KBM-7 (cell line): ENCODE results near the gene KCNAB1.

ENCODE experiments used
- DNase-seq: peaks from one replicate; pipeline ENCODE4 v3.0.0-alpha.2; 2015
- in situ Hi-C: fragments of 300-500 bp; cut with MboI; formaldehyde crosslinking; loops from 2 replicates; pipeline ENCODE4 v1.14.3; 2020; ENCODE audit warnings: low sequenced_read_pairs, low pct_unique_long_range_greater_than_20kb, mixed read lengths

KCNAB1 gene

DNA sequence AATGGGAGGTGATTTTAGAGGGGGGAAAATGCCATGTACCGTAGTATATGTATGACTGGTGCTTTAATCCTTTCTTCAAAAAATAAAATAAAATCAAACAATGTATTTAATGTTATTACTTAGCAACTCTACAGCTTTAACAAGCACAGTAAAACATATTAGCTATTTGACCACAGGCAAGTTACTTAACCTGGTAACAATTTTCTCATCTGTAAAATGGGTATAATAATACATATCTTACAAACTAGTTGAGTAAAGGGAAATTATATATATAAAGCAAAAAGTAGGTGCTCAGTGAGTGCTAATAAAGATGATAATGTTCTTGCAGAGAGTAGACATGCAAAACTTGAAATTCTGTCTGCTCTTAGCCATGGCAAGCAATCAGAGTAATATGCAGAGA lies 406.7 kb downstream of the KCNAB1 start:
- in situ Hi-C loops, result loop anchor here (25.0 kb wide), 1 partner anchor 560 kb away; no protein-coding TSS in a partner anchor
- no peak for DNase-seq

DNA sequence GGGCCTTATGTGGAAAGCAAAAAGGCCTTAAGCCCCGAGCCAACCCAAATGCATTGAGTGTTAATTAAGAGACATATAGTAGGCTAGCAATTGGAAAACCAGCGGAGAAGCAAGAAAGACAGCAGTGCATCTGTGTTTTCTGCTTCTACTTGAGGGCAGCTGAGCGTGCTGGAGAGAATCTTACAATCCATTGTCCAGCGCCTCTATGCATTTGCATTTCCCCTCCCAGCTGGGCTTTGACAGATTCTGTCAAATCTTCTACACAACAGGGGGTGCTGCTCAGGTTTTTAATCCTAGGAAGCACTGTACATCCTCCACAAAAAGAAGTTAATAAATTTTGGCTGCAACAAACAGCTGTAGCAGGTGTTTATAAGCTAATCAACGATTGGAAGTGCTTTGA lies 410.6 kb downstream of the KCNAB1 start:
- DNase-seq, result no peak
- in situ Hi-C loops, result loop anchor here (25.0 kb wide), 1 partner anchor 556 kb away; no protein-coding TSS in a partner anchor

DNA sequence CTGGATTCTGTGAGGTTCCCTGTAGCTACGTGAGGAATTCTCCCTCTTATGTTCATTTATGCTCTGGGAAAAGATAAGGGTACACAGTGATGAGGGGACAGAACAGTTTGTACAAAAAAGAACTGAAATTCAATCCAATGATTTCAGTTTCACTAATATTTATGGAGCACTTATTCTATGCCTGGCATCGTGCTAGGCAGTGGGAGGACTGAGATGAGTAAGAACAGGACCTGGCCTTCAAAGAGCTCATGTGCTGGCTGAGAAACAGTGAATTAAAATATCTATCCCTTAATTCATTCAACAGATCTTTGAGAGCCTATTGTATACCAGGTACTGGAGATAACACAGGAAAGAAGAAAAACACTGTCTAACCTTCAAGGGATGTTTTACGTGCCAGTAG lies 412.4 kb downstream of the KCNAB1 start:
- in situ Hi-C loops, result loop anchor here (25.0 kb wide), 1 partner anchor 555 kb away; no protein-coding TSS in a partner anchor

DNA sequence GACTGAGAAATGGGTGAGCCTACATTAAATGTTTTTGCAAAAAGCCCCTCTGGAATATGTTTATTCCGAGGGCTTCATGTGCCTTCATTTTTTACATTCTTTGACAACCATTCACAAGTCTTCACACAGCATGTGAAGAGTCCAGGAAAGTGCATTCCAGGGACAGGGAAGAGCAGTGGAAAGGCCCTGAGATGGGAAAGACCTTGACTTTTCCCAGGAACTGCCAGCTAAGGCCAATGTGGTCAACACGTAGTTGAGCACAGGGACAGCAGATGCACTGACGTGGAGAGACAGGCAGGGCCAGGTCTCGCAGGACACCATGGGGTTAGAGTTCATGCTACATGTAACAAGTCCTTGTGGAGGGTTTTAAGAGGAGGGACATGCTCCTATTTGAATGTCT lies 412.8 kb downstream of the KCNAB1 start:
- no peak for DNase-seq

More for the DNA sequence above, 412.4 kb downstream of the KCNAB1 start:
- no peak for DNase-seq

DNA sequence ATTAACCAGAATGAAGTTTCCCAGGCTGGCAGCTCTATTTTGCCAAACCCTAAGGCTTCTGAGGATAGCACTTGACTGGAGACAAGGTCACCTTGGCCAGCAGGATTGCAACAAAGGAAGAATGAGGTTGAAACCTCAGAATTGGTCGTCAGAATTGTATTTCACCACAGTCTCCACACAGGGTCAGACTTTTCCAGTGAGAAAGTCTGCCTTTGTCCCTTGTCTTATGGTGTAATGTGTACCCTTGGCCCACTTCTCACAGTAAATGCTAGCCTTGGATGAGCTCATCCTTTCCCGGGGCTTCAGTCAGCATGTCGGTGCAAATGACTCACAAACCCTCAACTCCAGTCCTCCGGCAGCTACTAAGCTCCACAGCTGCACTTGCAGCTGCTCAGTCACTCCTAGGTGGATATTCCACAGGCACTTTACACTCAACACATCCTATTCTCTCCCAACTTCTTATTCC lies 414.8 kb downstream of the KCNAB1 start:
- DNase-seq, result peak; percentile 50
- in situ Hi-C loops, result loop anchor here (25.0 kb wide), 1 partner anchor 552 kb away; no protein-coding TSS in a partner anchor

More for the DNA sequence above, 412.8 kb downstream of the KCNAB1 start:
- in situ Hi-C loops, result loop anchor here (25.0 kb wide), 1 partner anchor 554 kb away; no protein-coding TSS in a partner anchor

DNA sequence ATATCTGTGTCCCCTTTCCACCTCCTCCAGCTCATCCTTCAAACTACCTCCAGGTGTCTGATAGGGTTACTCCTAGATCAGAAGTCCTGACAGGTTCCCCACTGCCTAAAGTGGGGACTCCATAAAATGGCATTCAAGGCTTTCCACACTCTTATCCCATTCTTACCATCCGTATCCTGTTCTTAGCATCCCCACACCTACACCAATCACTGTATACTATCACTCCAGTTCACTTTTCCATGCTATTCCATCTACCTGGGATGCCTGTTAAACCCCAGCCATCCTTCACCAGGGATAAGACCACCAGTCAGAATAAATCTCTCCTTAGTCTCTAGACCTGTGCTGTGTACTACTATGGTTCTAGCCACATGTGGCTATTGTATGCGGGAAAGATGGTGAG lies 415.4 kb downstream of the KCNAB1 start:
- in situ Hi-C loops, result loop anchor here (25.0 kb wide), 1 partner anchor 552 kb away; no protein-coding TSS in a partner anchor
- DNase-seq, result no peak

DNA sequence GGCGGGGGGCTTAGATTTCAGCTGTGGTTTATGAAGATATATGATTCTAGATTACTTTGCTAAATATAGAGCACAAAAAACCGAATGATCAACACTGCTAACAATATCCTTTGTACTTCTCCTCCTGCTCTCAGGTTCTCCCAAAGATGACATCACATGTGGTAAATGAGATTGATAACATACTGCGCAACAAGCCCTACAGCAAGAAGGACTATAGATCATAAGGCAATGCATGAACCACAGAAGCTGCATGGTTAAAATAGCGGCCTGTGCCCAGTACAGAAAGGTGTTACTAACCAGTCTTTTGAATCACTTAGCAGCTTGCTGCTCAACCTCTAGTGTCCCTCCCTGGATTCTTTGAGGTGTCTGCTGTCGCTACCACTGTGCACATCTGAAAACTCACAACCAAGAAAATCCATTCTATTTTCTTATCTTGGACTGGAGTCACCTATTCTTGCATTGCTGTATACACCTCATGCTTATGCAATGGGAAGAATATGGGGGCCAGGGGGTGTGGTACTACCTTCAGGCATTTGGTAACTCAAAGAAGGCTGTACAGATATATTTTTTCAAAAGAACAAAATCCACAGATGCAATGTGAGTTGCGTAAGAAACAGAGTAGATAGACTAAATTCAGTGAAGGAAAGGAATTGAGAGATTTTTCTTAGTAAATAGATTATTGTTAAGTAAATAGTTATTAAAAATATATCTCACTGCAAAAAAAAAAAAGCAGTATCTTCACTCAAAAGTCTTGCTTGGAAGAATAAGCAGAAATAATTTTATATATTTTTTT lies 416.3 kb downstream of the KCNAB1 start:
- in situ Hi-C loops, result loop anchor here (25.0 kb wide), 1 partner anchor 551 kb away; no protein-coding TSS in a partner anchor
- DNase-seq, result no peak

DNA sequence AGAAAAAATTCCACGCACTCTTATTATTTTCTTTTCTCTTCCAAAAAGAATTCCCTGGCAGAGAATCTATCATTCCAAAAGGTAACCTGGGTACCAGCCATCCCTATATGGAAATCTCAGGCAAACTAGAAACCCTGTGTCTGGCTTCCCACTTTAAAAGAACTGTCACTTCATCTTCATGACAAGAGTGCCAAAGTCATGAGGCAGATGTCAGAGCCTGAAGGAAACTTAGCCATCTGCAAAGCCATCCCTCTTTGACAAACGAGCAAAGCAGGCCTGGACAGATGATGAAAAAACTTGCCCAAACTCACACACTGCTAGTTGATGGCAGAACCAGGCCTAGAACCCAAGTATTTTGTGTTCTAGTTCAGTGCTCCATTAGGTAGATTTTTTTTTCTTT lies 418.7 kb downstream of the KCNAB1 start:
- in situ Hi-C loops, result loop anchor here (25.0 kb wide), 1 partner anchor 548 kb away; no protein-coding TSS in a partner anchor
- DNase-seq, result no peak

DNA sequence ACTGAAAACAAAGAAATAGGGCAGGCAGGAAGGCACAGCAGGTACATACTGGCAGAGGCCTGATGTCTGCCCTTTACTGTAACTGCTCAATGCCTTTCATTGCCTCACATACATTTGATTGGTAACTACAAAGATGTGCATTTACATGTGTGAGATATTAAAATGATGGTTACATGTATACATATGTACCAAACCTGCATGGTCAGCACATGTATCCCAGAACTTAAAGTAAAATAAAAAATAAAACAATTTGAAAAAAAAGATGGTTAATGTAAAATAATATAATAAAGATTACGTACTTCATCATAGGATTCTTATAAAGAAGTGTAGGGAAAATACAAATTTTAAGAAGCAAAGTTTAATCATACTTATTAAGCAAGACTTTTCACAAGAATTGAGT lies 419.4 kb downstream of the KCNAB1 start:
- in situ Hi-C loops, result loop anchor here (25.0 kb wide), 1 partner anchor 547 kb away; no protein-coding TSS in a partner anchor
- DNase-seq, result no peak

DNA sequence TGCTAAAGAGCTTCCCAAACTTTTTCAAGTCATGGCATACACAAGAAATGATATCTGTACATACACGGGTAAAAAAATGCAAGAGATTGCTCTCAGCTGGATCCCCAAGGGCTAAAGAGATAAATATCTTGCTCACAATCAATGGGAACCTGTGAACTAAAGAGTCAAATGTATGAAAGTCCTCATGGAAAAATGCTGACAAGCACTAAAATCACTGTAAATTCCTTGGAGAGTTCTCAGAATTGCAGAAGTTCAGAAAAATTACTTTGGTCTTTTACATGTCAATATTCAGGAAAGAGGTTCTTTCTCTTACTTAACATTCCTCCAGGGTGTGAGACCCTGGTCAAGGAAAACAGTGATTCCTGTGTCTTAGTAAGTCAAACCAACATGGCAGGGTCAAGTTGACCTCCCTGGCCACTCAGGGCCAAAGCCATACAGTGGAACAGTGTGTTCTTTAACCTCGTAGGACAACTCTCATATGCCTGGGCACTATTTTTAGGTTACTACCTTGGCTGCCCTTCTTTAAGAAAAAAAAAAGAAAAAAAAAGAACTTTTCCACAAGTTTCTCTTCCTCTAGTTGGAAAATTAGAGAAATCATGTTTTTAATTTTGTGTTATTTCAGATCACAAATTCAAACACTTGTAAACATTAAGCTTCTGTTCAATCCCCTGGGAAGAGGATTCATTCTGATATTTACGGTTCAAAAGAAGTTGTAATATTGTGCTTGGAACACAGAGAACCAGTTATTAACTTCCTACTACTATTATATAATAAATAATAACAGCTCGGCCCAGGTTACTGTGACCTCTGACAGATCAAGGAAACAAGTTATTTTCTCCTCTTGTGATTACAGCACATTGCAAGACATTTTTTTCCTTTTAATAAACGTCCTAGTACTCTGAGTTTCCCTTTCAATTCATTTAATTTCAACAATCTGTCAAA lies 422.0 kb downstream of the KCNAB1 start:
- in situ Hi-C loops, result loop anchor here (25.0 kb wide), 1 partner anchor 545 kb away; no protein-coding TSS in a partner anchor
- DNase-seq, result no peak

DNA sequence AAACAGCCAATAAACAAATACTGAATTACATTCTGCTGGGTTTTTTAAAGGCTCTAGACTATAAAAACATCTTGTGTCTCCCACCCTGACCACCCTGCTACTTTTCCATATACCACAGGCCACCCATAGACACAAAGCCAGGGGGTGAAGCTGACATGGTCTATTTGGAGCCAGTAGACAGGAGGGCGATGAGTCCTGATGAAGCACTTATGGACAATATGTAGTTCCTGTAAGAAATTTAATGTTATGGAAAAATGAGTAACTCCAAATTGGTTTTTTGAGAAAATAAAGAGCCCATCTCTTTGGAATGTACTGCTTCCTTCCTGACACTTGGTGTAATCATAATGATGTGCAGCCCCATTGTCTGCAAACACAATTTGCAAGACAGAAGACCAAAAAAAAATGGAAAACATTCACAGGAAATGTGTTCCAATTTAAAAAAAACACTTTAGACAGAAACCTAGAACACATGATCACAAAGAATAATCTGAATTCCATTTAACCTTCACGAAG lies 422.7 kb downstream of the KCNAB1 start:
- DNase-seq, result no peak
- in situ Hi-C loops, result loop anchor here (25.0 kb wide), 1 partner anchor 544 kb away; no protein-coding TSS in a partner anchor

DNA sequence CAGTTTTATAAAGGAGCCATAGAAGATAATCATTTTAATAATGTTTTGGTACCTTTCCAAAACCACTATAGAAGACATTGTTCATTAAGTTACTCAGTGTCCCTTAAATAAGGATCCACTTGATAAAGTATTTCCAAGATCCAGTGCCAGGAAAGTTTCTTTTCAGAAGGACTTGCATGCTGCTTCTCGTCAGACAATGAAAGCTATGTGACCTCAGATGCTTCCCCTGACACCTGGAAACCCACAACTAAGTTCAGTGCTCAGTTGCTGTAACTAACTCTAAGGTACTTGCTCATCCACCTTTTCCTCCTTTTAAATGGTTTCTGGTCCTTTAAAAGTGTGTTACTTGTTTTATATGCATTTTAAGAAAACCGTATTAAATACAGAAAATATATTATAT lies 427.3 kb downstream of the KCNAB1 start:
- in situ Hi-C loops, result loop anchor here (25.0 kb wide), 1 partner anchor 540 kb away; no protein-coding TSS in a partner anchor
- DNase-seq, result no peak

DNA sequence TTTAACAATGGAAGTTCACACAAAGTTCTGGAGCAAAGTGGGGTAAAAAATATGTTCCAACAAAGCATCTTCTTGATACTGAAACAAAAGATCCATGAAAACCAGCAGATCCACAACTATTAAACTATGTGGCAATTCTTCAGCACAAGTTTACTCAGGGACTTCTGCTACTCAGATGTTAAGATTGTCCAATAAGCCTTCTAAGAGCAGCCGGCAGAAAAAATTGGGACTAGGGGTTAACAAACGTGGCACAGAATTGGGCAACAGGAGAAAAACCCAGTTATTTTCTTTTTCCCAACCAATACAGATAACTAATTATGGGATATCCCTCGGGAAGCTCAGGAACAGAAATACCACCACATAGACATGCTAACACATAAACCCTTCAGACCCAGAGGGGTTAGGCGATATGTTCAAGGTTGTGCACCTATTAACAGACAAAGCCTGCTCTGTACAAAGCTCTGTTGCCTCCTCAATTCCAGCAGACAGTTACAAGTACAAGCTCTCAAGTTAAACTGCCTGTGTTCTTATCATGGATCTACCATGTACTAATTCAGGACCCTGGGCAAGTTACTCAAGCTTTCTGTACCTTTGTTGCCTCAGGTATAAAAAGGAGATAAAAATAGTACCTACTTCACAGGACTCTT lies 427.8 kb downstream of the KCNAB1 start:
- in situ Hi-C loops, result loop anchor here (25.0 kb wide), 1 partner anchor 539 kb away; no protein-coding TSS in a partner anchor

DNA sequence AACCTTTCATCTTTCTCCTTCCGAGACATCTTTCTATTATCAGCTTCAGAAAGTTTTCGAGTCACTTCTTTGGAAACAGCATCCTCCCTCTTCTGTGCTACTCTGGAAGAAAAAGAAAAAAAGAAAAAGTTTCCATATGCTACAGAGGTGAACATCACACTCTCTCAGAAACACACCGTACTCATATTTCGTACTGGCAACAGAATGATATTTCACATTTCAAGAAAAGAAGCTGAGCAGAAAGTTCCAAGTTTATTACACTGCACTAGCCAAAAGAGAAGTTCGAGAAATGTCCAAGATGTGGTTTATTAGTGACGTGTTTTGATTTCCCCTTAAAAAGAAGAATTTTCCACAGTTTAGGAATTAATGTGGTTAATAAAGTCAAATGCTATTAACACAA lies 428.5 kb downstream of the KCNAB1 start:
- DNase-seq, result no peak
- in situ Hi-C loops, result loop anchor here (25.0 kb wide), 1 partner anchor 538 kb away; no protein-coding TSS in a partner anchor

More for the DNA sequence above, 427.8 kb downstream of the KCNAB1 start:
- no peak for DNase-seq

DNA sequence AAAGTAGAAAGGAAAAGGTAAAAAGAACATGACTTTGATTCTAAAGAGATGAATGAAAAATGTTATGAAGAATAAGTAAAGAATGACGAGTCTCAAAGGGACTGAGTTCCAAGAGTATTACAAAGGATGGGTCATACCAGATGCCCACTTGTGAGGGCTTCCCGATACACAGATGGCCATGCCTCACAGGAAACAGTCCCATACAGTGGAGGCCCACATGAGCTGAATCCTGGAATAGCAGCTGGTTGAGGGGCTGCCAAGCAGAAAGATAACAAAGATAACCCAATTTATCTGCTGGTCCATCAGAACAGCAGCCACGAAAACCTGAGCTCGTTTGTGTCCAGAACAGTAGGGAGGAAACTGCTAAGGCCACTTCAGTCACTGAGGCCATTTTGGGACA lies 430.9 kb downstream of the KCNAB1 start:
- no peak for DNase-seq
- in situ Hi-C loops, result no loop called here

DNA sequence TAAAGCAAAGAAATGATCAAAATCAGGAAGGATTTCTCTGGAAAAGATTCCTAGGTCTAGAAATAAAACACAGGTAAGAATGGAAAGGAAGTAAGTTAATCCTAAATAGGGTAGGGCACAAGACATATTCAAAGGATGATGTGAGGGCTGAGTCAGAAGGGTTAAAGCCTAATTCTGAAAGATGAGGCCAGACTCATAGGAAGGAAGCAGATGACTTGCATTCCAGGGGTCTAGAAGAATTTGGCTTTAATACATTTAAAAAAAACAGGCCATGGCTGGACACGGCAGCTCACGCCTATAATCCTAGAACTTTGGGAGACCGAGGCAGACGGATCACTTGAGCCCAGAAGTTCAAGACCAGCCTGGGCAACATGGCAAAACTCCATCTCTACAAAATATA lies 431.4 kb downstream of the KCNAB1 start:
- in situ Hi-C loops, result no loop called here
- DNase-seq, result no peak

DNA sequence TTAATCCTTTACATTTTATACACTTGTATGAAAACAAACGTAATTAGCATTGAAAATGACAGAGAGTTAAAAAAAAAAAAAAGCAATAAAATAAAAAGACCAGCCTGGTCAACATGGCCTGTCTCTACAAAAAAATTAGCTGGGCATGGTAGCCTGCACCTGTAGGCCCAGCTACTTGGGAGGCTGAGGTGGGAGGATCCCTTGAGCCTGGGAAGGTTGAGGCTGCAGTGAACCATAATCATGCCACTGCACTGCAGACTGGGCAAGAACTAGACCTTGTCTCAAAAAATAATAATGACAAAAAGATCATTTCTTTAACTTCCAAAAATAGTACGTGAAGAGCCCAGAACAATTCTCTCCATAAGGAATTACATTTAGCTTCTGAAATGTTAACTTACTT lies 432.6 kb downstream of the KCNAB1 start:
- DNase-seq, result no peak
- in situ Hi-C loops, result no loop called here

DNA sequence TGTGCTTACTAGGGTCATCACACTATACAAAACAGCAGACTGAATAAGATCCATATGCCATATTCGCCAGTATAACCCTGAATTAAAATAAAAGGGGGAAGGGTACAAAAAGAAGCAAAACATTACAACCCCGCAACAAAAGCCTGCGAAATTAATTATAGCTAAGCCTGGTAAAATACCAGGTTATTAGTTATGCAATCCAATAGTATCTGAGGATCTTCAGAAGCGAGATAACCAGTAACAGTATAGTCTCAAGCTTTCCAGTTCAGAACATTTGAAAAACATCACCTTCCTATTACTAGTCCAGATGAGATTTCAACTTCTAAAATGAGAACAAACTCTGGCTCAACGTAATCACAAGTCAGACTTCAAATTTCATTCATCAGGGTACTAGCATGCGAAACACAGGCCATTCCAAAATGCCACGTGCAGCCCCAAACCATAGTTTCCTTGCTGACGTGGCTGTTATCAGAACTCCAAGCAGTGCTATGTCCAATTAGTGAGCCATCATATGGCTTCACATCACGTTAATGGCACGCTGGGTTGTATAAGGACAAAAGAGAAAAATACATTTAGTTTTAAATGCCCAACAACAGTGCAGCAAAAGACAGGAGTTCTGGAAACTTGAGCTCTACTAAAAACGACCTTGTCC lies 433.5 kb downstream of the KCNAB1 start:
- peak; percentile 43 for DNase-seq
- in situ Hi-C loops, result no loop called here
